Hepatocyte (in vitro differentiated cells): ENCODE measurements around the gene ATP5MK. TPM values are rescaled to one million over a fixed set of nuclear protein-coding genes. Genes with fewer than 3 reads are reported as not detected.
A peak's percentile ranks its signal among the peaks of the same experiment; 100 is the strongest.
"Not testable (repeated sequence)": the region's sequence is repeated elsewhere in the genome, so short reads cannot be mapped to it uniquely, and the experiment has no call there.

Source experiments
- DNase-seq: peaks from one replicate; pipeline ENCODE4 v3.0.0-alpha.2; 2016; ENCODE audit warnings: low spot score
- H2AFZ ChIP-seq: fragments of 200-600 bp; sonication (generic); 2 replicates; pipeline ENCODE4 v1.6.0; 2016; ENCODE audit warnings: antibody characterized with exemption, mild to moderate bottlenecking
- H3K27ac ChIP-seq: fragments of 200-600 bp; sonication (generic); 2 replicates; pipeline ENCODE4 v1.5.1; 2016; ENCODE audit warnings: mild to moderate bottlenecking
- H3K27me3 ChIP-seq: fragments of 200-600 bp; sonication (generic); 2 replicates; pipeline ENCODE4 v1.6.1; 2016
- H3K36me3 ChIP-seq: fragments of 200-600 bp; sonication (generic); replicated peaks from 2 replicates; pipeline ENCODE4 v1.5.1; 2016; ENCODE audit warnings: low read depth; ENCODE audit not compliant: insufficient read depth
- H3K4me1 ChIP-seq: fragments of 200-600 bp; sonication (generic); 2 replicates; pipeline ENCODE4 v1.5.1; 2016; ENCODE audit warnings: mild to moderate bottlenecking, moderate library complexity; ENCODE audit not compliant: insufficient read depth
- H3K4me2 ChIP-seq: fragments of 200-600 bp; sonication (generic); 2 replicates; pipeline ENCODE4 v1.6.0; 2016
- H3K4me3 ChIP-seq: fragments of 200-600 bp; sonication (generic); 2 replicates; pipeline ENCODE4 v1.5.1; 2016; ENCODE audit warnings: mild to moderate bottlenecking
- H3K79me2 ChIP-seq: fragments of 200-600 bp; sonication (generic); 2 replicates; pipeline ENCODE4 v1.6.0; 2017; ENCODE audit warnings: mild to moderate bottlenecking
- H3K9me2 ChIP-seq: fragments of 200-600 bp; sonication (generic); replicated peaks from 2 replicates; pipeline ENCODE4 v1.6.0; 2017; ENCODE audit warnings: mild to moderate bottlenecking; ENCODE audit not compliant: insufficient read depth
- H3K9me3 ChIP-seq: fragments of 200-600 bp; sonication (generic); 2 replicates; pipeline ENCODE4 v1.5.1; 2016; ENCODE audit warnings: low read depth, mild to moderate bottlenecking
- H4K20me1 ChIP-seq: fragments of 200-600 bp; sonication (generic); 2 replicates; pipeline ENCODE4 v1.6.0; 2016; ENCODE audit warnings: mild to moderate bottlenecking; ENCODE audit not compliant: insufficient read depth, poor library complexity, severe bottlenecking
- EZH2 ChIP-seq: fragments of 200-600 bp; sonication (generic); IDR thresholded peaks from 2 replicates; pipeline ENCODE4 v1.6.1; 2016; ENCODE audit warnings: antibody characterized with exemption, mild to moderate bottlenecking, borderline replicate concordance
- EZH2phosphoT487 ChIP-seq: fragments of 200-600 bp; sonication (generic); IDR thresholded peaks from one replicate; pipeline ENCODE4 v1.6.1; 2018; ENCODE audit warnings: antibody characterized with exemption, mild to moderate bottlenecking, low read depth, moderate library complexity; ENCODE audit not compliant: unreplicated experiment, severe bottlenecking
- WGBS: methylation state at CpG from one replicate; pipeline ENCODE4 v1.1.6; 2016; ENCODE audit warnings: low lambda C conversion rate; ENCODE audit errors: missing lambda C conversion rate; 5-methylcytosine and 5-hydroxymethylcytosine counted together
- polyA plus RNA-seq: library from polyadenylated mRNA; unstranded; fragments of >200 nt; fragmentation: Nextera tagmentation; extraction: Ambion mirVana; gene quantifications from 2 replicates; pipeline ENCODE4 v1.2.1, GENCODE V29; 2016
- total RNA-seq: library from RNA; depleted of rRNA; stranded (reverse); fragments of >200 nt; gene quantifications from 2 replicates; pipeline ENCODE4 v1.2.3, GENCODE V29; 2014
- TF ChIP-seq, protein P1 (sequence below): fragments of 200-600 bp; sonication (generic); IDR thresholded peaks from 2 replicates; pipeline ENCODE4 v1.5.1; 2016; ENCODE audit warnings: antibody characterized with exemption, mild to moderate bottlenecking; ENCODE audit not compliant: poor library complexity

Gene ATP5MK
- total and polyA plus RNA-seq, 2 experiments from 2014 or later = 408 to 647 TPM

- DNase-seq = no peak
- H4K20me1 ChIP-seq = no peaks in the 10 kb centered on the region
- no peaks in the 10 kb centered on the region for H3K36me3 ChIP-seq
- H3K27me3 ChIP-seq = no peaks in the 10 kb centered on the region
- no peaks in the 10 kb centered on the region for H3K79me2 ChIP-seq
- no peak overlapping the region for H3K4me2 ChIP-seq
- H3K27ac ChIP-seq = no peak overlapping the region
- no peak for TF ChIP-seq EZH2
- TF ChIP-seq, protein P1, sequence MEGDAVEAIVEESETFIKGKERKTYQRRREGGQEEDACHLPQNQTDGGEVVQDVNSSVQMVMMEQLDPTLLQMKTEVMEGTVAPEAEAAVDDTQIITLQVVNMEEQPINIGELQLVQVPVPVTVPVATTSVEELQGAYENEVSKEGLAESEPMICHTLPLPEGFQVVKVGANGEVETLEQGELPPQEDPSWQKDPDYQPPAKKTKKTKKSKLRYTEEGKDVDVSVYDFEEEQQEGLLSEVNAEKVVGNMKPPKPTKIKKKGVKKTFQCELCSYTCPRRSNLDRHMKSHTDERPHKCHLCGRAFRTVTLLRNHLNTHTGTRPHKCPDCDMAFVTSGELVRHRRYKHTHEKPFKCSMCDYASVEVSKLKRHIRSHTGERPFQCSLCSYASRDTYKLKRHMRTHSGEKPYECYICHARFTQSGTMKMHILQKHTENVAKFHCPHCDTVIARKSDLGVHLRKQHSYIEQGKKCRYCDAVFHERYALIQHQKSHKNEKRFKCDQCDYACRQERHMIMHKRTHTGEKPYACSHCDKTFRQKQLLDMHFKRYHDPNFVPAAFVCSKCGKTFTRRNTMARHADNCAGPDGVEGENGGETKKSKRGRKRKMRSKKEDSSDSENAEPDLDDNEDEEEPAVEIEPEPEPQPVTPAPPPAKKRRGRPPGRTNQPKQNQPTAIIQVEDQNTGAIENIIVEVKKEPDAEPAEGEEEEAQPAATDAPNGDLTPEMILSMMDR = no peak
- H3K9me2 ChIP-seq = no peaks in the 10 kb centered on the region
- H3K4me3 ChIP-seq = no peak overlapping the region
- 98% methylated on average over 5 of the region's 5 CpGs for WGBS
- no peaks in the 10 kb centered on the region for H3K9me3 ChIP-seq
- no peak overlapping the region for H2AFZ ChIP-seq
- H3K4me1 ChIP-seq = no peaks in the 10 kb centered on the region
These were observed 21.3 kb upstream of the ATP5MK start for GRCh38 chr10:103417601-103418000.

GRCh38 chr10:103417148-103417469 is 20.8 kb upstream of the ATP5MK start:
- not testable (repeated sequence) for H3K4me3 ChIP-seq, H3K79me2 ChIP-seq, H3K4me2 ChIP-seq, DNase-seq, H3K27ac ChIP-seq, H3K9me2 ChIP-seq, H3K9me3 ChIP-seq, H3K27me3 ChIP-seq, H4K20me1 ChIP-seq, H3K4me1 ChIP-seq, H2AFZ ChIP-seq, H3K36me3 ChIP-seq
- WGBS = 95% methylated on average over 5 of the region's 5 CpGs

- no peaks in the 10 kb centered on the region for H3K36me3 ChIP-seq
- H4K20me1 ChIP-seq = no peaks in the 10 kb centered on the region
- H3K4me2 ChIP-seq = no peak overlapping the region
- no peaks in the 10 kb centered on the region for H3K9me2 ChIP-seq
- WGBS = 74% methylated on average over 8 of the region's 8 CpGs
- H3K27me3 ChIP-seq = no peaks in the 10 kb centered on the region
- H3K4me1 ChIP-seq = no peaks in the 10 kb centered on the region
- no peak overlapping the region for H3K4me3 ChIP-seq
- no peak overlapping the region for H2AFZ ChIP-seq
- TF ChIP-seq, protein P1 = peak; percentile 65
- no peak for TF ChIP-seq EZH2
- no peaks in the 10 kb centered on the region for H3K79me2 ChIP-seq
- H3K27ac ChIP-seq = no peak overlapping the region
- H3K9me3 ChIP-seq = no peaks in the 10 kb centered on the region
- DNase-seq = peak; percentile 77
These were observed 20.3 kb upstream of the ATP5MK start for GRCh38 chr10:103416436-103417147.

- Histone ChIP-seq H3K27me3 (no peaks in the 10 kb centered on the region), H3K36me3 (no peaks in the 10 kb centered on the region), H3K9me2 (no peaks in the 10 kb centered on the region), H4K20me1 (no peaks in the 10 kb centered on the region), H2AFZ (no peak overlapping the region), H3K9me3 (no peaks in the 10 kb centered on the region), H3K4me3 (no peak overlapping the region), H3K4me2 (no peak overlapping the region), H3K79me2 (no peaks in the 10 kb centered on the region), H3K4me1 (no peaks in the 10 kb centered on the region), H3K27ac (no peak overlapping the region)
- TF ChIP-seq EZH2 (no peak), EZH2phosphoT487 (no peak)
- TF ChIP-seq, protein P1 = no peak
- no peak for DNase-seq
- 89% methylated on average over 8 of the region's 8 CpGs for WGBS
These were observed 19.3 kb upstream of the ATP5MK start for GRCh38 chr10:103415581-103415980.
